ENCODE measurements around the gene CDK5.
"Not testable (repeated sequence)": the region's sequence is repeated elsewhere in the genome, so short reads cannot be mapped to it uniquely, and the experiment has no call there.

CDK5 gene

GRCh38 chr7:151013356-151013732 is 44.4 kb downstream of the CDK5 start:
- no peak for DNase-seq

- no peak for DNase-seq
These were observed 44.8 kb downstream of the CDK5 start for GRCh38 chr7:151012911-151013347.

- no peak for DNase-seq
These were observed 45.5 kb downstream of the CDK5 start for GRCh38 chr7:151012031-151012692.

- DNase-seq, result not testable (repeated sequence)
These were observed 46.1 kb downstream of the CDK5 start for GRCh38 chr7:151011616-151012015.

GRCh38 chr7:151011097-151011409 is 46.6 kb downstream of the CDK5 start:
- no peak for DNase-seq

GRCh38 chr7:151010307-151011096 is 47.2 kb downstream of the CDK5 start:
- DNase-seq, result peak in 1 of 5 experiments; percentile 71

GRCh38 chr7:151010037-151010306 is 47.7 kb downstream of the CDK5 start:
- DNase-seq, result no peak

- DNase-seq, result peak in 1 of 5 experiments; percentile 39
These were observed 48.2 kb downstream of the CDK5 start for GRCh38 chr7:151009327-151010036.

GRCh38 chr7:151008511-151009323 is 49.0 kb downstream of the CDK5 start:
- peak; percentile 60 to 87 (median 73) for DNase-seq

- peak in 2 of 5 experiments; percentile 53 to 87 for DNase-seq
These were observed 49.6 kb downstream of the CDK5 start for GRCh38 chr7:151008143-151008510.

- DNase-seq, result no peak
These were observed 50.2 kb downstream of the CDK5 start for GRCh38 chr7:151007469-151007898.

GRCh38 chr7:151006590-151007300 is 51.0 kb downstream of the CDK5 start:
- no peak for DNase-seq

- no peak for DNase-seq
These were observed 52.1 kb downstream of the CDK5 start for GRCh38 chr7:151005566-151005965.

All from T-helper 2 cell (primary cell).